Effector memory CD8-positive, alpha-beta T cell (primary cell): ENCODE measurements around the gene IGSF8.
"Not testable (repeated sequence)": the region's sequence is repeated elsewhere in the genome, so short reads cannot be mapped to it uniquely, and the experiment has no call there.

Experiments used
- ATAC-seq: fragments of 150-1000 bp; cut with Tn5 transposase; replicated peaks from 2 replicates; pipeline ENCODE4 v1.10.0; 2021; ENCODE audit warnings: mild to moderate bottlenecking, moderate library complexity
- DNase-seq, 3 experiments: peaks; one replicate each; pipeline ENCODE4 v3.0.0; 2021
- H3K27ac Mint-ChIP-seq, 2 donors: one replicate each; pipeline ENCODE4 v1.8.0; 2022; ENCODE audit warnings: mild to moderate bottlenecking in 2 of 2, mixed read lengths in 2 of 2, moderate library complexity in 2 of 2
- H3K27me3 Mint-ChIP-seq, 2 donors: one replicate each; pipeline ENCODE4 v1.8.0; 2022; ENCODE audit warnings: mixed read lengths in 2 of 2
- H3K36me3 Mint-ChIP-seq: one replicate; pipeline ENCODE4 v1.8.0; 2022; ENCODE audit warnings: mild to moderate bottlenecking, moderate library complexity, mixed read lengths; ENCODE audit not compliant: insufficient read depth
- H3K4me1 Mint-ChIP-seq, 2 donors: one replicate each; pipeline ENCODE4 v1.8.0; 2022; ENCODE audit warnings: low read depth in 2 of 2, mixed read lengths in 2 of 2
- H3K4me3 Mint-ChIP-seq, 2 donors: one replicate each; pipeline ENCODE4 v1.8.0; 2022; ENCODE audit warnings: mild to moderate bottlenecking in 2 of 2, mixed read lengths in 2 of 2, moderate library complexity in 2 of 2
- H3K9me3 Mint-ChIP-seq, 2 donors: one replicate each; pipeline ENCODE4 v1.8.0; 2022; ENCODE audit warnings: mixed read lengths in 2 of 2

The IGSF8 gene

GRCh38 chr1:160053548-160054365 is 44.7 kb downstream of the IGSF8 start:
- H3K27me3 Mint-ChIP-seq = peaks cover 73 to 93% of the 10 kb centered on the region in 2 donors
- peaks cover 1% of the 10 kb centered on the region for H3K36me3 Mint-ChIP-seq
- H3K27ac Mint-ChIP-seq = no peak overlapping the region
- no peak for DNase-seq
- ATAC-seq = no peak
- no peaks in the 10 kb centered on the region for H3K9me3 Mint-ChIP-seq
- no peak overlapping the region for H3K4me3 Mint-ChIP-seq
- H3K4me1 Mint-ChIP-seq = no peaks in the 10 kb centered on the region

GRCh38 chr1:160052936-160053335 is 45.5 kb downstream of the IGSF8 start:
- peaks cover 66 to 88% of the 10 kb centered on the region in 2 donors for H3K27me3 Mint-ChIP-seq
- H3K4me3 Mint-ChIP-seq = no peak overlapping the region
- ATAC-seq (no peak), DNase-seq (no peak)
- H3K9me3 Mint-ChIP-seq = no peaks in the 10 kb centered on the region
- H3K4me1 Mint-ChIP-seq = no peaks in the 10 kb centered on the region
- no peak overlapping the region for H3K27ac Mint-ChIP-seq
- no peaks in the 10 kb centered on the region for H3K36me3 Mint-ChIP-seq

GRCh38 chr1:160050619-160051018 is 47.8 kb downstream of the IGSF8 start:
- Mint-ChIP-seq H3K4me1 (peaks cover 6% of the 10 kb centered on the region in 2 donors), H3K9me3 (no peaks in the 10 kb centered on the region), H3K27me3 (peaks cover 55 to 75% of the 10 kb centered on the region in 2 donors), H3K27ac (no peak overlapping the region), H3K4me3 (no peak overlapping the region), H3K36me3 (no peaks in the 10 kb centered on the region)
- no peak for DNase-seq
- no peak for ATAC-seq

- H3K9me3 Mint-ChIP-seq, H3K4me3 Mint-ChIP-seq, H3K27ac Mint-ChIP-seq, ATAC-seq, H3K4me1 Mint-ChIP-seq, H3K36me3 Mint-ChIP-seq, DNase-seq: not testable (repeated sequence)
- H3K27me3 Mint-ChIP-seq = peaks cover 52 to 71% of the 10 kb centered on the region in 2 donors
Measured at GRCh38 chr1:160050182-160050581, 48.2 kb downstream of the IGSF8 start.

- H3K27me3 Mint-ChIP-seq = peaks cover 41 to 60% of the 10 kb centered on the region in 2 donors
- no peak overlapping the region for H3K27ac Mint-ChIP-seq
- peaks cover 6% of the 10 kb centered on the region in 2 donors for H3K4me1 Mint-ChIP-seq
- DNase-seq (no peak), ATAC-seq (no peak)
- H3K36me3 Mint-ChIP-seq = peaks cover 4% of the 10 kb centered on the region
- no peak overlapping the region for H3K4me3 Mint-ChIP-seq
- H3K9me3 Mint-ChIP-seq = no peaks in the 10 kb centered on the region
Measured at GRCh38 chr1:160049101-160049500, 49.3 kb downstream of the IGSF8 start.

- ATAC-seq (no peak), DNase-seq (no peak)
- H3K9me3 Mint-ChIP-seq = no peaks in the 10 kb centered on the region
- peaks cover 6% of the 10 kb centered on the region in 2 donors for H3K4me1 Mint-ChIP-seq
- peaks cover 34 to 56% of the 10 kb centered on the region in 2 donors for H3K27me3 Mint-ChIP-seq
- H3K27ac Mint-ChIP-seq = no peak overlapping the region
- H3K4me3 Mint-ChIP-seq = no peak overlapping the region
- peaks cover 4% of the 10 kb centered on the region for H3K36me3 Mint-ChIP-seq
Measured at GRCh38 chr1:160048335-160048734, 50.1 kb downstream of the IGSF8 start.

GRCh38 chr1:160047111-160047991 is 51.1 kb downstream of the IGSF8 start:
- peak overlapping the region; percentile 45 to 69 for H3K4me3 Mint-ChIP-seq
- peaks cover 4% of the 10 kb centered on the region for H3K36me3 Mint-ChIP-seq
- no peaks in the 10 kb centered on the region for H3K9me3 Mint-ChIP-seq
- peaks cover 27 to 50% of the 10 kb centered on the region in 2 donors for H3K27me3 Mint-ChIP-seq
- no peak for ATAC-seq
- peaks cover 6% of the 10 kb centered on the region in 2 donors for H3K4me1 Mint-ChIP-seq
- no peak for DNase-seq
- no peak overlapping the region for H3K27ac Mint-ChIP-seq

- Mint-ChIP-seq H3K36me3 (peaks cover 4% of the 10 kb centered on the region), H3K4me3 (peak overlapping the region; percentile 45 to 69), H3K27me3 (peaks cover 23 to 50% of the 10 kb centered on the region in 2 donors), H3K9me3 (no peaks in the 10 kb centered on the region), H3K4me1 (peaks cover 6% of the 10 kb centered on the region in 2 donors), H3K27ac (no peak overlapping the region)
- peak; percentile 21 to 40 (median 32) for DNase-seq
- ATAC-seq = peak; percentile 81
Measured at GRCh38 chr1:160046494-160047110, 51.8 kb downstream of the IGSF8 start.

GRCh38 chr1:160045653-160046052 is 52.8 kb downstream of the IGSF8 start:
- ATAC-seq = no peak
- Mint-ChIP-seq H3K27ac (no peak overlapping the region), H3K27me3 (peaks cover 22 to 49% of the 10 kb centered on the region in 2 donors), H3K4me3 (no peak overlapping the region), H3K4me1 (peaks cover 6% of the 10 kb centered on the region in 2 donors), H3K9me3 (no peaks in the 10 kb centered on the region), H3K36me3 (peaks cover 4% of the 10 kb centered on the region)
- no peak for DNase-seq

GRCh38 chr1:160043543-160043942 is 54.9 kb downstream of the IGSF8 start:
- Mint-ChIP-seq H3K27ac (no peak overlapping the region), H3K27me3 (peaks cover 16 to 35% of the 10 kb centered on the region in 2 donors), H3K9me3 (no peaks in the 10 kb centered on the region), H3K4me1 (peaks cover 6% of the 10 kb centered on the region in 2 donors), H3K4me3 (no peak overlapping the region), H3K36me3 (peaks cover 4% of the 10 kb centered on the region)
- DNase-seq = no peak
- no peak for ATAC-seq
